HK-2 (cell line): ENCODE measurements around the gene EFNA2.

Experiments
- DNase-seq: peaks from one replicate; pipeline ENCODE4 v3.0.0-alpha.2; 2018; ENCODE audit not compliant: unreplicated experiment

The EFNA2 gene

GRCh38 chr19:1284293-1284978, 1.2 kb upstream of the EFNA2 start:
- DNase-seq: no peak

GRCh38 chr19:1284979-1285736, 515 bp upstream of the EFNA2 start:
- no peak for DNase-seq

- no peak for DNase-seq
These were observed 1.0 kb downstream of the EFNA2 start for GRCh38 chr19:1286487-1287353.

GRCh38 chr19:1287354-1288225, 1.9 kb downstream of the EFNA2 start:
- no peak for DNase-seq

DNA sequence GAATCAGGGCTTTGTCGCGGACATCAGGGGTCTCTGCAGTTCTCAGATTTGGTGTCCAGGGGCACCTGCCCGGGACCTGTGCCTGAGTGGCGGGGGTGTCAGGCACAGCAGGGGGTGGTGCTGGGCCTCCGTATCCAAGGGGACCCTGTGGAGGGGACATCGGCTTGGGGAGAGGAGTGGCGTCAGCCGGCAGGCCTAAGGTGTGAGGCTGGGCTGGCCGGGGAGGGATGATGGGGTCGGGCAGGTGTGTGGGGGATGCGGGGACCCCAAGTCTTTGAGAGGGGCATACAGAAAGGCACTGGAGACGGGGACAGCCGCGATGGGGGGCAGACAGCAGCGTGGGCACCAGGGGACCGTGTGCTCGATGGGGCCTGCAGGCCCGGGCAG, 2.5 kb downstream of the EFNA2 start:
- DNase-seq: no peak

GRCh38 chr19:1288833-1289685, 3.4 kb downstream of the EFNA2 start:
- no peak for DNase-seq

GRCh38 chr19:1289686-1290025, 4.0 kb downstream of the EFNA2 start:
- DNase-seq: no peak

GRCh38 chr19:1290196-1290702, 4.6 kb downstream of the EFNA2 start:
- DNase-seq: no peak

DNA sequence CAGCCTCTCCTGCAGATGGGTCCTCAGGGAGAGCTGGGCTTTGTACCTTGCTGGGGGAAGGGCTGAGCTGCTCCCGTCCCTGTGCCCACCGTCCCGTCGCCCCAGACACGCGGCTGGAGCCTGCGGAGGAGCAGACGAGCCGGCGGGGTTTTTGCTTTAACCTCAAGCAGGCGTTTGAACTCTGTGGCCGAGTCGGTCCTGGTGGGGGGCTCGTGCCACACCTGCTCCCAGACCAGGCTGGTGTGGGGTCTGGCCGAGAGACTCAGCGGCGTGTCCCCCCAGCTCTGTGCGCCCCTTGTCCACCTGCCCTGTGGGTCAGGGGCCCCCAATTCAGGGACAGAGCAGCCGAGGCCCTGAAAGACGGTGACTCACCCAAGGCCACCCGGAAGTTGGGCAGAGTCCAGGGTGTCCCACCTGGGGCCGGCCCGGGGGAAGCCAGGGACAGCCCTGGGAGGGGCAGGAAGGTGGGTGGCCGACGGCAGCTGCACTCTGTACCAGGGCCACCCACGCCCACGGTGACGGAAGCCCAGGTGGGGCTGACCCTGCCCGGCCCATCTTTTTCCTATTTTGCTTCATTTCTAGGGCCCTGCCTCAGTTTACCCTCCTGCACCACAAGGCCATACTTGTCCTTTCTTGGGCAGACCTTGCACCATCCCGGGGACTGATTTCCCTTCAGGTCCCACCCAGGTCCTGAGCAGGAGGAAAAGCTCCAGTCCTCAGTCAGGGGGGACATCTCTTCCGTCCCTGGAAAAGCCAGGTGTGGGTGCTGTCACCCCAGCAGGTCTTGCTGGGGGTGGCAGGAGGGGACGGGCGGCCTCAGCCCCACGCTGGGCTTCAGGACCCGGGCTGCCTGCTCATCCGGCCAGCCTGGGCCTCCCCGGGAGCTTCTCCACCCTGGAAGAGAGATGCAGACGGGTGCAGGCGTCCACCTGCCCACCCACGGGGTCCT, 5.3 kb downstream of the EFNA2 start:
- no peak for DNase-seq

GRCh38 chr19:1291761-1292418, 6.2 kb downstream of the EFNA2 start:
- no peak for DNase-seq

DNA sequence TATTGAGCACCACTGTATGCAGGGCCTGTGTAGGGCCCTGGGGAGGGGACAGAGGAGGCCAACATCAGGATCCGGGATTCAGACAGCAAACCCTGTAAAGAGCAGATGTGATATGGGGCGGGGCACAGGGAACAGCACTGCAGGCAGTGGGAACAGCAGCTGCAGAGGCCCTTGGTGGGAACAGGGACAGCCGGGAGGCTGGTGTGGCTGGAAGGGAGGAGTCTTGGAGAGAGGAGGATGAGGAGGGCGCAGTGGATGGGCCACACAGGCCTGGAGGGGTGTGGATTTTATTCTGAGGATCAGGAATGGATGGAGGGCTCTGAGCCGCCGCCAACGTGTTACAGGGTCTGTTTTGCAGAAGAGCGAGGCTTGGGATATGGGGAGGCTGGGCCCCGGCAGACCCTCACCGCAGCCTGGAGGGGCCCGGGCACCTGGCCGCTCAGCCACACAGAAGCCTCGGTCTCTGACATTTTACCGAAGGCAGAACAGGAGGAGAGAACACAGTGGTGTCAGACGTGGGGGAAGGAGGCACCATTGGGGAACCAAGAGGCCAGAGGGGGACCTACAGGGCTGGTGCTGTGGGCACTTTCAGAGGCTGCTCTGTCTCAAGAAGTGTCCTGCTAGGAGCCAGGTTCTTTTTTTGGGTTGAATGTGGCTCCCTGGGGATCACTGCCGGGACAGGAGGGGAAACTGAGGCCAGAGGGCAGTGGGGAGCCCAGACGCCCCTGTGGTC, 6.9 kb downstream of the EFNA2 start:
- DNase-seq: no peak

DNA sequence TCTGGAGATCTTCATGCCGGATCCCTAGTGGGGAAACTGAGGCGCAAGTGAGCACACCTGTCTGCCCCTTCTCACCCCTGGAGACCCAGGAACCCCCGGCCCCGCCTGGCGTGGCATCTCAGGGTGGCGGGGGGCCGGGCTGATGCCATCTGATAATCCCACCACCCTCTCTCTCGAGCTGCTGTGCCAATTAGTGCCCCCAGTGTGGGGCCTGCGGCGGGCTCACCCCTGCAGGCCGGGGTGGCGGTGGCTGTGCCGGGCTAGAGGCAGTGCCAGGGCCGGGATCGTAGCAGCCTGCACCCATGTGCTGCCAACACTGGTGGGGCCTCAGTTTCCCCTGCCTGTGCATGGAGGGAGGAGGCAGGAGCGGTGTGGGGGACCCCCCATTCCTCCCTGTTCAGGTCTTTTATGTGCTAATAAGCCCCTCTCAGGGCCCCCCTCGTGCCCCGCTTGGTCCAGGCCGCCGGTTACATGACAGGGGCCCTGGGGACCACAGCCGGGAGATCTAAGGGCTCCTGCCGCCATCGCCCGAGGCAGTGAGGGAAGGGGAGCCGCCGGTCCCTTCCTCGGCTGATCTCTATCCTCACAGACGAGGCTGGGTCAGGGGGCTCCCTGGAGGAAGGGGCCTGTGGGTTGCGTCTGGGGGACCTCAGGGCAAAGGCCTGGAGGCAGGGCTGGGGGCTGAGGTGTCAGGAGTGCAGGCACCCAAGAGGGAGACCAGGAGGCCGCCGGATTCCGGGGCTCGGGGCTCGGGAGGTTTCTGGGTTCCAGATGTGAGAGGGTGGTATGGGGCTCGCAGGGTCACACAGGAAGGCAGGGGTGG, 8.3 kb downstream of the EFNA2 start:
- DNase-seq: no peak

DNA sequence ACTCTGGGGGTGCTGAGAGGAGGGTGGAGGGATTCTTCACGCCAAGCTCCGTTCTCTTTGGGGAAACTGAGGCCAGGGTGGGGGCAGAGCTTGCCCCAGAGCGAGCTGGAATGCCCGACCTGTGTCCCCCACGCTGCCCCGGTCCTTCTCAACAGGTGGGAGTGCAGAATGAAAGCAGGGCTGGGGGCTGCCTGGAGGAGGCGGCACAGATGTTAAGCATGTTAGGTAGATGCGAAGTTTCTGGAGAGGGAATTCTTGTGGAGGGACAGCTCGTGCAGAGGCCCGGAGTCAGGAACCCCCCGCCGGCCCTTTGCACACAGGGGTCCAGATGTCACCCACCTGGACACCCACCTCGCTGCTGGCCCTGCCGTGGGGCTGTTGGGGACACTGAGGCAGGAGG, 9.0 kb downstream of the EFNA2 start:
- no peak for DNase-seq

DNA sequence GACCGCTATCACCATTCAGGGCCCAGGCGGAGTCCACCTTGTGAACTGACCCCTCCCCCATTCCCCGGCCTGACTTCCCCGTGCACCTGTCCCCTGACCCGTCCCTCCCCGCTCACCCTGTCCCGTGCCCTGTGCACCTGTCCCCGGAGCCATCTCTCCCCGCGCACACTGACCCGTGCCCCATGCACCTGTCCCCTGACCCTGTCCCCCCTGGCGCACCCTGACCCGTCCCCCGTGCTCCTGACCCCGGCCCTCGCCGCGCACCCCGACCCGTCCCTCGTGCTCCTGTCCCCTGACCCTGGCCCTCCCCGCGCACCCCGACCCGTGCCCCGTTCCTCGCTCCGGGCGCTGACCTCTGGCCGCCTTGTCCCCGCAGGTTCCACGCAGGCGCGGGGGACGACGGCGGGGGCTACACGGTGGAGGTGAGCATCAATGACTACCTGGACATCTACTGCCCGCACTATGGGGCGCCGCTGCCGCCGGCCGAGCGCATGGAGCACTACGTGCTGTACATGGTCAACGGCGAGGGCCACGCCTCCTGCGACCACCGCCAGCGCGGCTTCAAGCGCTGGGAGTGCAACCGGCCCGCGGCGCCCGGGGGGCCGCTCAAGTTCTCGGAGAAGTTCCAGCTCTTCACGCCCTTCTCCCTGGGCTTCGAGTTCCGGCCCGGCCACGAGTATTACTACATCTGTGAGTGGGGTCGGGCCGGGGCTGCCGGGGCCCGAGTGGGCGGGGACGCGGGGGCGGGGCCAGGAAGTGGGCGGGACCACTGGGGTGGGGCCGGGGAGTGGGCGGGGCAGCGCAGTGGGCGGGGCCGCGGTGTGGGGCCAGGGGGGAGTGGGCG, 9.7 kb downstream of the EFNA2 start:
- DNase-seq: no peak

DNA sequence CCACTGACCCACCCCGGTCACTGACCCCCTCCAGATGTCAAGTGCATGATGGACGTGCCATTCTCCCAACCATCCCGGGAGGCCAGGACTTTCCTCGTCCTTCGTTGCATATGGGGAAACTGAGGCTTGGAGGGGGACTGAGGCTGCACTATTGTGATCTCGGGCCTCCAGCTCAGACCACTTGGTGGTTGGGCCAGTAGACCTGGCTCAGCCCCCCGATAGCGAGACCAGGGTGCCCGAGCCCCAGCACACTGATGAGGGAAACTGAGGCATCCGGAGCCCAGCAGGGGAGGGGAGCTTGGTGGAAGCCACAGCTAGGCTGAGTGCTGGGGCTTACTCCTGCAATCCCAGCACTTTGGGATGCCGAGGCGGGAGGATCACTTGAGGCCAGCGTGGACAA, 10.4 kb downstream of the EFNA2 start:
- DNase-seq: no peak

GRCh38 chr19:1296575-1297271, 11.1 kb downstream of the EFNA2 start:
- DNase-seq: no peak
